ENCODE measurements around the gene PBX1.
A peak's percentile ranks its signal among the peaks of the same experiment; 100 is the strongest.

Gene PBX1

GRCh38 chr1:164785841-164786534 is 227.0 kb downstream of the PBX1 start:
- no peak for DNase-seq

DNA sequence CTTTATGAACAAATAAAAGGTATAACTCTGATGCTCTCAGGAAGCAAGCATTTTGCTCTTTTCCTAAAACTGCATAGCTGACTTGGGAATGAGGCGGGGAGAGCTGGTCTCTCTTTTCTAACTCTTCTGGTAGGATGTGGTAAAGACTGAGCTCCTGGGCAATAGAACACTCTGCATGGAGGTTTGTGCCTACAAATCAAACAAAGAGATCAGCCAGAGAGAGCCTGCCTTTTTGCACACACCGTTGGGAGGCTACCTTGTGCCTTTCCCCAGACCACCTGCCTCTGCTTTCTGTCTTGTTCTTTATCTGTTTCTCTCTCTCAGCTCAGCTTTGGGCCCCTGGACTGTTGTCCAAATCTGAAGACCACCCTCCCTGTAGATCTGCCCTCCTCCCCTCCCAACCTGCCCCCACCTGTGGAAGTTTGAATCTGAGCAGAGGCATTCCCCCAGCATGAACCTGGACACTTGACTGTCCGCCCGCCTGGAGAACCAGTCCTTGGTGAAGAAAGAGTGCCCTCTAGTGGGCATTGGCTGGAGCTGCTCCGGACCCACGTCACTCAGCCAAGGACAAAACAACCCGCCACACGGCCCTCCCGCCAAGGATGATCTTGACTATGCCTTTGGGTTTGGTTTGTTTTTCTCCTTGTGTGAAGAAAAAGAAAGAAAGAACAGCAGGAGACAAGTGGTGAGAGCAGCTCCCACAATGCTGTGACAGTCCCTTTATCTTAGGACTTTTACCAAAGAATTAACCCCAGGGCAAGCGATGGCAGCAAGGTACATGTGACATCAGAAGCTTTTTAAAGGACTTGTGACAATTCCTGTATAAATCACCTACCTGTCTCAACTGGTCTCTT is 228.2 kb downstream of the PBX1 start:
- DNase-seq = peak in 3 of 5 experiments; percentile 12 to 48 (median 21)

DNA sequence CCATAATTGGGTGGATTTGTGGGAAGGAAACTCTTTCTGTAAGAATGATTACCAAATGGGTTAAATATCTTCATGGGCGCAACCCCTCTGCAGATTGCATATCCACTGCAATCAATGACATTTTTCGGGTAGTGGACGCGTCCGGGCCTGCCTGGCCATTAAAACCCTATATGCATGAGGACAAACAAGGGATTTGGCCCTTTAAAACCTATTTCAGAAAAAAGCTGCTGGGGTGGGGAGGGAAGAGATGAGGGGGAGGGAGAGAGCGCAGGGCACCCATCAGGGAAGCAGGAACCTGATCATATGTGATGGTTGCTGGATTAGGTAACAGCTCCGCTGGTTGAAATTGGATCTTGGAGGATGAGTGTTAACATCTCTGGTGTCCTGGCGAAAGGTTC is 228.8 kb downstream of the PBX1 start:
- DNase-seq = no peak

DNA sequence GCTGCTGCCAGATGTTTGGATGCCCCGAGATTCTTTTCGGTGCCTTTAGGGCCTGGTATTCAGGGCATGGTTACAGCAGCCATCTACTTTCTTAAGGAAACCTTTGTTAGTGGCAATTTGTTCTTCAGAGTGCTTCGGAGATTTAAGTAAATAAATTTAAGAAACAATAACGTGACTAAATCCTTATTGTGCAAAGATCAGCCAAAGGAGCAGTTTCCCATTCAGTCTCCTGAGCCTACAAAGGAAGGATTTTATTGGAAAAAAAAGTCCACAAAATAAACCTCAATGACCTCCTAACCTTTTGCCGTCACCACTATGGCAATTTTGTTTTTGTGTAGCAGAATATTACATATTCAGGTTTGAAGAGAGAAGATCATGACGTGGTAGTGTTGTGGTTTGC is 231.1 kb downstream of the PBX1 start:
- no peak for DNase-seq

GRCh38 chr1:164792410-164793004 is 233.5 kb downstream of the PBX1 start:
- DNase-seq = no peak

- no peak for DNase-seq
Observed at GRCh38 chr1:164794356-164794755, 235.4 kb downstream of the PBX1 start.

DNA sequence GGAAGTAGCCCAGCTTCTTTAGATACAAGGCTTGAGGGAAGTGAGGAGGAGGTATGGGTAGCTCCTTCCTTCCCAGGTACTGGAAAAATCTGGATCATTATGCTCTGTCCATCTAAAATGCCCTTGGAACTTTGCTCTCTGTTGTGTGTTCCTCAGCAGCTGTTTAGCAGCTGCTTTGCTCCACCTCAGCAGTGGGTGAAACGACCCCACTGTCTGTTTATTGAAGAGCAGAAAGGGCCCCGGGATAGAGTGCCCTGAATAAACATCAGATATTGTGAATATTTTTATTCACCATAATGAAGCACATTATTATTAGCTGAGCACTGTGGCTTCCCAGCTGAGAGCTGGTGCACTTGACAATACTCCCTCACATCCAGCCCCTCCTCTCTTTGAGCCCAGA is 237.9 kb downstream of the PBX1 start:
- no peak for DNase-seq

GRCh38 chr1:164801246-164801731 is 242.3 kb downstream of the PBX1 start:
- no peak for DNase-seq

- no peak for DNase-seq
Observed at GRCh38 chr1:164801791-164802502, 243.0 kb downstream of the PBX1 start.

GRCh38 chr1:164802529-164803282 is 243.7 kb downstream of the PBX1 start:
- no peak for DNase-seq

DNA sequence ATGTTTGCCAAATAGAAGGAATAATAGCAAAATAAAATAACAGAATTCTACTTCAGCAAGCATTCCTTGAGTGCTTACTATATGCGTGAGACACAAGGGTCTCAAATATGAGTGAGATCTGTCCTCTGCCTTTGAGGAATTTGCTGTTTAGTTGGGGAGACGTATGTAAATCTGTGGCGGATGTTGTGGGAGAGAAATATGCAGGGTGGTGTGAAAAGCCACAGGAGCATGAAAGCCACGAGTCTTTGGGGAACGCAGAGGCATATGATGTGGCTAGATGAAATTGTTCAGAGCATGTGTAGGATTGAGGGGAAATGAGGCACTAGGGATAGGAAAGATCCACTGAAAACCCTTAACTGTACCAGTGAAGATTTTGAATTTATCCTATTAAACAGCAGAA is 244.4 kb downstream of the PBX1 start:
- DNase-seq = no peak

GRCh38 chr1:164804366-164804765 is 245.4 kb downstream of the PBX1 start:
- no peak for DNase-seq

- no peak for DNase-seq
Observed at GRCh38 chr1:164805399-164805798, 246.4 kb downstream of the PBX1 start.

DNA sequence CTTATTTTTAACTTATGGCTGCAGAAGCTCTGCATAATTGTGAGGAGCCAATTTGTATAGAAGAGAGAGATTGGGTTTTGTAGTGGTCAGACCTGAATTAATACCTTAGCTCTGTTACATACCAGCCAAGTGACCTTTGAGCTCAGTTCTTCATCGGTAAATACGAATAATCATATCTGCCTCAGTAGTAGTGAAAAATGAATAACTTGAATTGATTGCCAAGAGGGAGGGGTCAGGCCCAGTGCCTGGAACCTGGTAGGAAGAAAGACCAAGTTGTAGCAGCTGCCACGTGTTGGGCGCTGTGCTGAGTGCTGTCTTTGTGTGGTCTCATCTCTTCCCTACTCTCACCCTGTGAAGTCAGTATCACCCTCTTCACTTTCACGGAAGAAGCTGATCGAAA is 247.5 kb downstream of the PBX1 start:
- DNase-seq = no peak

- DNase-seq = no peak
Observed at GRCh38 chr1:164813776-164814175, 254.8 kb downstream of the PBX1 start.

- DNase-seq = no peak
Observed at GRCh38 chr1:164821648-164822047, 262.7 kb downstream of the PBX1 start.

DNA sequence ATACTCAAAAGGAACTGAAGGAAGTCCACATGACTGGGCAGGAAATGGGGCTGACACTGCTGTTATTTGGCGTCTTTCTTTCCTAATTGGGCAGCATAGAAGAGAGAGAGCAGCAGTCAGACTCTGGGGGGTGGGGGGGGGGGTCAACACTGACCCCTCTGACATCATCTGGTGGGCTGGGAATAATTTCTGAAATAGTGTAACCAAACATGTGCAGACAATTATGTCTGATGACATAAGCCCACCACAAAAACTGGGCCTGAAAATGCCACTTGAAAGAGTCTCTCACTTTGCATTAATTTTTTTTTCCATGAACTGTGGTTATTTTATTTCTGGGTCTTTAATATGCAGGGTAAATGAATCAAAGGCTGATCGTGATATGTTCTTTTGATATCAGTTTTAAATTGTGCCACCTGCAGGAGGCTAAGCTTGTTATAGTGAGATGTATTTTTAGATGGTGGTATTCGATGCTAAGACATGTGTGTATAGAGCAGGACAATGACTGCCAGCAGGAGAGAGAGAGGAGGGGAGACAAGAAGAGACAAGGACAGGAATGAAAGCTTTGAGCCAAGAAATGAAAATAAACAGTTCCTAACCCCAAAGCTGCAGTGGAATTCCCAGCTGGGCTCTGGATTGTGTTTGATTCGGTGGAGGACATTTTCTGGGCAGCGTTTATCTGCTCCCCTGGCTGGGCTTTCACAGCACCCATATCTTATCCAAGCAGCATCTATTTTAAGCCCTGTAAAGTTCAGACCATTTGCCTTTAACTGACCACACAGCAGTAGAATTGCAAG is 264.7 kb downstream of the PBX1 start:
- no peak for DNase-seq

- no peak for DNase-seq
Observed at GRCh38 chr1:164824542-164824941, 265.6 kb downstream of the PBX1 start.

DNA sequence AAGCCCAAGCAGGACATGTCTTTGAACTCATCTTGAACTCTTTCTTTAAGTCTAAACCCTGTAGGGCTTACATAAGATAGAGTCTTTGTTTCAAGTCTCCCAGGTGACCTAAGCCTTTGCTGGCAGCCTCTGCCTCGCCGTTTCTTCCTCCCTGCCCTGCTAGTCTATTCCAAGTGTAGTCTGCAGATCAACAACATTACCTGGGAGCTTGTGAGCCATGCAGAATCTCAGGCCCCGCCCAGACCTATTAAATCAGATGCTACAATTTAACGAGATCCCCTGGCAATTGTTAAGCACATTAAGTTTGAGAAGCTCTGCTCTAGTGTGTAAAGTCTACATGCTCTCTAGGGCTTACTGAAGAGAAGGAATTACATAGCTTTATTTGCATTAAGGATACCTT is 271.6 kb downstream of the PBX1 start:
- DNase-seq = no peak

DNA sequence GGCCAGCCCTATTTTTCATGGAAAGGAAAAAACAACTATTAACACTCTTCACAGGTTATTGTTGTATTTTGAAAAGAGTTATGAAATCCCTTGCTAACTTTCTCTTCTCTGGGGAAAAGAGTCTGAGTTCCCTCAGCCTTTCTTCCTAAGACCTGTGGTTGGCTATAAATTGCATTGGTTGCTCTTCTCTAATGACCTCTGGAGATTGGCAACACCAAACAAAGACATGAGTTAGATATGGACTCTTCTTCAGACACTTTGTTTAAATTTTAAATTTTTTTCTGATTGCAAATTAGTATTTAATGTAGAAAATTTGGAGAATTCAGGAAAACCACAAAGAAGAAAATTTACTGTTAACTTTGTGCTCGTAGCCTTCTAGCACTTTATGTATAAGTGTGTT is 275.7 kb downstream of the PBX1 start:
- DNase-seq = no peak

GRCh38 chr1:164836614-164837018 is 277.6 kb downstream of the PBX1 start:
- no peak for DNase-seq

Data from T-helper 2 cell (primary cell).